Stomach (tissue), 4 donors: ENCODE results near the gene CES3.

Experiments
- POLR2A ChIP-seq, 4 donors: fragments of 450-650 bp; IDR thresholded peaks; one replicate each; pipeline ENCODE4 v1.6.1; 2016; ENCODE audit warnings: antibody characterized with exemption in 4 of 4, control low read depth in 2 of 4, mild to moderate bottlenecking in 1 of 4, moderate library complexity in 1 of 4
- POLR2AphosphoS5 ChIP-seq, 3 donors: sonication (generic); formaldehyde crosslinking; IDR thresholded peaks; one replicate each; pipeline ENCODE4 v1.6.1; 2016; ENCODE audit warnings: antibody characterized with exemption in 3 of 3
- TF ChIP-seq, protein P1 (sequence below), 7 experiments: fragments of 450-650 bp in 4 of 7; fragments of 200-600 bp in 3 of 7; sonication (generic) in 3 of 7; IDR thresholded peaks; one replicate each; pipeline ENCODE4 v1.5.1; 2016 to 2019; ENCODE audit warnings: antibody characterized with exemption in 7 of 7, control low read depth in 2 of 7, mild to moderate bottlenecking in 1 of 7

- TF ChIP-seq POLR2A (IDR thresholded peaks at IDR 0.05) = no peak
- TF ChIP-seq, protein P1, sequence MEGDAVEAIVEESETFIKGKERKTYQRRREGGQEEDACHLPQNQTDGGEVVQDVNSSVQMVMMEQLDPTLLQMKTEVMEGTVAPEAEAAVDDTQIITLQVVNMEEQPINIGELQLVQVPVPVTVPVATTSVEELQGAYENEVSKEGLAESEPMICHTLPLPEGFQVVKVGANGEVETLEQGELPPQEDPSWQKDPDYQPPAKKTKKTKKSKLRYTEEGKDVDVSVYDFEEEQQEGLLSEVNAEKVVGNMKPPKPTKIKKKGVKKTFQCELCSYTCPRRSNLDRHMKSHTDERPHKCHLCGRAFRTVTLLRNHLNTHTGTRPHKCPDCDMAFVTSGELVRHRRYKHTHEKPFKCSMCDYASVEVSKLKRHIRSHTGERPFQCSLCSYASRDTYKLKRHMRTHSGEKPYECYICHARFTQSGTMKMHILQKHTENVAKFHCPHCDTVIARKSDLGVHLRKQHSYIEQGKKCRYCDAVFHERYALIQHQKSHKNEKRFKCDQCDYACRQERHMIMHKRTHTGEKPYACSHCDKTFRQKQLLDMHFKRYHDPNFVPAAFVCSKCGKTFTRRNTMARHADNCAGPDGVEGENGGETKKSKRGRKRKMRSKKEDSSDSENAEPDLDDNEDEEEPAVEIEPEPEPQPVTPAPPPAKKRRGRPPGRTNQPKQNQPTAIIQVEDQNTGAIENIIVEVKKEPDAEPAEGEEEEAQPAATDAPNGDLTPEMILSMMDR (IDR thresholded peaks at IDR 0.05) = no peak
- TF ChIP-seq POLR2AphosphoS5 (IDR thresholded peaks at IDR 0.05) = no peak
Observed at GRCh38 chr16:66970775-66971720, 10.0 kb downstream of the CES3 start.
